ENCODE measurements around the gene FAM161A. TPM values are rescaled to one million over a fixed set of nuclear protein-coding genes. Genes with fewer than 3 reads are reported as not detected.

The FAM161A gene, protein sequence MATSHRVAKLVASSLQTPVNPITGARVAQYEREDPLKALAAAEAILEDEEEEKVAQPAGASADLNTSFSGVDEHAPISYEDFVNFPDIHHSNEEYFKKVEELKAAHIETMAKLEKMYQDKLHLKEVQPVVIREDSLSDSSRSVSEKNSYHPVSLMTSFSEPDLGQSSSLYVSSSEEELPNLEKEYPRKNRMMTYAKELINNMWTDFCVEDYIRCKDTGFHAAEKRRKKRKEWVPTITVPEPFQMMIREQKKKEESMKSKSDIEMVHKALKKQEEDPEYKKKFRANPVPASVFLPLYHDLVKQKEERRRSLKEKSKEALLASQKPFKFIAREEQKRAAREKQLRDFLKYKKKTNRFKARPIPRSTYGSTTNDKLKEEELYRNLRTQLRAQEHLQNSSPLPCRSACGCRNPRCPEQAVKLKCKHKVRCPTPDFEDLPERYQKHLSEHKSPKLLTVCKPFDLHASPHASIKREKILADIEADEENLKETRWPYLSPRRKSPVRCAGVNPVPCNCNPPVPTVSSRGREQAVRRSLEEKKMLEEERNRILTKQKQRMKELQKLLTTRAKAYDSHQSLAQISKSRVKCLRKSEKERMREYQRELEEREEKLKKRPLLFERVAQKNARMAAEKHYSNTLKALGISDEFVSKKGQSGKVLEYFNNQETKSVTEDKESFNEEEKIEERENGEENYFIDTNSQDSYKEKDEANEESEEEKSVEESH
- total RNA-seq, result 1 to 10 TPM in 3 of 4 donors, under 1 TPM in 1; 0.57 to 7.4 (median 1.3) TPM

DNA sequence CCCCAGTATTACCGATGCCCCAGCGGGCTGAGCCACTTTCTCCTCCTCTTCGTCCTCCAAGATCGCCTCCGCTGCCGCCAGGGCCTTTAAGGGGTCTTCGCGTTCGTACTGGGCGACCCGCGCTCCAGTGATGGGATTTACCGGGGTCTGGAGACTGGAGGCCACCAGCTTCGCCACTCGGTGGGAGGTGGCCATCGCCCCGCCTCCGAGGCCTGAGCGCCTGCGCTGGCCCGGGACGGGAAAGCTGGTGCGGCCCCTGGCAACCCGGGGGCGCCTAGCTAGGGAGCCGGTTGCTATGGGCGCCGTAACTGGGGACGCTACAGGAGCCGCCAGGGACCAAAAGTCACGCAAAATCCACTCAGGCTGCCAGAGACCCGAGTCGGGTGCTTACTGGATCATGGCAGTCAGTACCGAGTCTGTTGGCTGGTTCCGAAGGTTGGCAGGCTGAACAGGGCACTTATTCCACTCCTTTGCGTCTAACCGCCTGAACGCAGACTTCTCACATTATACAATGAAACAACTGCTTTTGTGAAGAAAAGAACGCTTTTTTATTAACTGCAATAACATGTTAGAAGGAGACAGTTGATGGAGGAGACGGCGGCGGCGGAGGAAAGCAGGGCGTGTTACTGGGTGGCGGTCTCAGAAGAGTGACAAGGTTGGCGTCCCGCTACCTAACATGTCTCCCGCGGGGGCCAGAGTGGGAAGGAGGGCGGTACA is at the start of gene FAM161A:
TSS of gene FAM161A (minus strand) at position 214 of the 717 bp plus-strand sequence. CDS start at position 195, 19 bp downstream.
- DNase-seq, result peak; percentile 83 to 94 (median 86)
- Histone ChIP-seq H3K4me1 (peaks cover 0 to 9% (median 2%) of the 10 kb centered on the region in 4 donors), H3K4me3 (peak within 1 kb of the TSS; percentile 82 to 85 (median 84)), H3K9me3 (no peaks in the 10 kb centered on the region), H3K27ac (peak within 1 kb of the TSS; percentile 82 to 92 (median 87)), H3K27me3 (no peaks in the 10 kb centered on the region), H3K36me3 (no peaks in the 10 kb centered on the region)
- TF ChIP-seq POLR2A (IDR thresholded peaks at IDR 0.05), result no peak
- TF ChIP-seq, protein P1, sequence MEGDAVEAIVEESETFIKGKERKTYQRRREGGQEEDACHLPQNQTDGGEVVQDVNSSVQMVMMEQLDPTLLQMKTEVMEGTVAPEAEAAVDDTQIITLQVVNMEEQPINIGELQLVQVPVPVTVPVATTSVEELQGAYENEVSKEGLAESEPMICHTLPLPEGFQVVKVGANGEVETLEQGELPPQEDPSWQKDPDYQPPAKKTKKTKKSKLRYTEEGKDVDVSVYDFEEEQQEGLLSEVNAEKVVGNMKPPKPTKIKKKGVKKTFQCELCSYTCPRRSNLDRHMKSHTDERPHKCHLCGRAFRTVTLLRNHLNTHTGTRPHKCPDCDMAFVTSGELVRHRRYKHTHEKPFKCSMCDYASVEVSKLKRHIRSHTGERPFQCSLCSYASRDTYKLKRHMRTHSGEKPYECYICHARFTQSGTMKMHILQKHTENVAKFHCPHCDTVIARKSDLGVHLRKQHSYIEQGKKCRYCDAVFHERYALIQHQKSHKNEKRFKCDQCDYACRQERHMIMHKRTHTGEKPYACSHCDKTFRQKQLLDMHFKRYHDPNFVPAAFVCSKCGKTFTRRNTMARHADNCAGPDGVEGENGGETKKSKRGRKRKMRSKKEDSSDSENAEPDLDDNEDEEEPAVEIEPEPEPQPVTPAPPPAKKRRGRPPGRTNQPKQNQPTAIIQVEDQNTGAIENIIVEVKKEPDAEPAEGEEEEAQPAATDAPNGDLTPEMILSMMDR (IDR thresholded peaks at IDR 0.05), result peak in 1 of 6 experiments; percentile 0

DNA sequence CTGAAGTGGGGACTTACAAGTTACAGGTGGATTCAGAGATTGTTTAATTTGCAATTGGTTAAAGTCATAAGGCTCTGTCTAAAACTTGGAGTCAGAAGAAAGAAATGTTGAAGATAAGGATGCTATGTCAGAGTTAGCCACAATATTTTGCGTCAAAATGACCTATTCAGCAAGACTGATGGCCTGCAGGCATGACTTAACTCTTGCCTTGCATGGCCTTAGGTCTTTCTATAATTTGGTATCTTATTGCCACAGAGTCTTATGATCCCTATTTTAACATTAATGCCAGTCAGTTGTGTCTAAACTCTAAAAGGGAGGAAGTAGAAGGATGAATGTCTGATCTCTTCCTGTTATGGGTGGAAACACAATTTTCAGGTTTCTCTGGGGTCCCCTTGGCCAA is 46.4 kb upstream of the FAM161A start:
- Histone ChIP-seq H3K4me1 (no peaks in the 10 kb centered on the region), H3K27ac (no peak overlapping the region), H3K9me3 (no peaks in the 10 kb centered on the region), H3K4me3 (no peak overlapping the region), H3K27me3 (no peaks in the 10 kb centered on the region), H3K36me3 (no peaks in the 10 kb centered on the region)
- DNase-seq, result no peak
- TF ChIP-seq, protein P1 (IDR thresholded peaks at IDR 0.05), result no peak
- no peak for TF ChIP-seq POLR2A (IDR thresholded peaks at IDR 0.05)

- Histone ChIP-seq H3K27me3 (no peaks in the 10 kb centered on the region), H3K4me3 (no peak overlapping the region), H3K4me1 (no peaks in the 10 kb centered on the region), H3K9me3 (no peaks in the 10 kb centered on the region), H3K27ac (no peak overlapping the region), H3K36me3 (no peaks in the 10 kb centered on the region)
- TF ChIP-seq, protein P1 (IDR thresholded peaks at IDR 0.05), result peak in 2 of 6 experiments; percentile 16 to 32
- no peak for TF ChIP-seq POLR2A (IDR thresholded peaks at IDR 0.05)
- DNase-seq, result no peak
These were observed 45.0 kb upstream of the FAM161A start for GRCh38 chr2:61898810-61899209.

- TF ChIP-seq, protein P1 (IDR thresholded peaks at IDR 0.05), result peak in 2 of 6 experiments; percentile 7 to 17
- peak; percentile 46 to 74 for TF ChIP-seq POLR2A (IDR thresholded peaks at IDR 0.05)
- Histone ChIP-seq H3K27ac (peak within 1 kb of the TSS; percentile 90 to 95 (median 93)), H3K9me3 (no peaks in the 10 kb centered on the region), H3K36me3 (peaks cover 0 to 15% (median 0%) of the 10 kb centered on the region in 3 donors), H3K4me3 (peak within 1 kb of the TSS; percentile 61 to 83 (median 74)), H3K4me1 (peaks cover 0 to 22% (median 6%) of the 10 kb centered on the region in 4 donors), H3K27me3 (no peaks in the 10 kb centered on the region)
- peak; percentile 89 to 95 (median 92) for DNase-seq
These were observed 34.6 kb upstream of the FAM161A start, which contains the start of gene CCT4 for GRCh38 chr2:61888267-61889055. Gene CCT4, minus strand, starts transcription at chr2:61888656. Its CDS starts 149 bp downstream, at chr2:61888507.

Data from Peyer's patch (tissue), 4 donors.